Left forelimb (tissue), 1 donor: Measurements from ENCODE around the gene RIPOR2.
"Not testable (repeated sequence)": the region's sequence is repeated elsewhere in the genome, so short reads cannot be mapped to it uniquely, and the experiment has no call there.

Experiments used
- DNase-seq: peaks from one replicate; pipeline ENCODE4 v3.0.0-alpha.2; 2018; ENCODE audit warnings: low spot score

RIPOR2 gene

DNA sequence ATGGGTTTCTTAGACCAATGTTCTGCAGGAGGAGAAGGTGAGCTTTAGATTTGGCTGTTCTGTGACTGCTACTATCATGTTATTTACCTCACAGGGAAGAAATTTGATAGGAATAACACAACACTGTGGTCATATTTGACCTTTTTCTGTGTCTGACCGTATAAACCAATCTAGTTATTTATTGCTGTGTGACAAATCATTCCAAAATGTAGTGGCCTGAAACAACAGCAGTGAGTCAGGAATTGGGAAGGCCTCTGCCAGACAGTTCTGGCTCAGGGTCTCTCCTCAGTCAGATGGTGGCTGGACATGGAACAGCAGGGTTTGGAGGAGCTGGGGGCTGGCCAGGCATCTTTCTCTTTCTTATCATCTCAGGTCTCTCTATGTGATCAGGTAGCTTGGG lies 33.0 kb downstream of the RIPOR2 start:
- no peak for DNase-seq

DNA sequence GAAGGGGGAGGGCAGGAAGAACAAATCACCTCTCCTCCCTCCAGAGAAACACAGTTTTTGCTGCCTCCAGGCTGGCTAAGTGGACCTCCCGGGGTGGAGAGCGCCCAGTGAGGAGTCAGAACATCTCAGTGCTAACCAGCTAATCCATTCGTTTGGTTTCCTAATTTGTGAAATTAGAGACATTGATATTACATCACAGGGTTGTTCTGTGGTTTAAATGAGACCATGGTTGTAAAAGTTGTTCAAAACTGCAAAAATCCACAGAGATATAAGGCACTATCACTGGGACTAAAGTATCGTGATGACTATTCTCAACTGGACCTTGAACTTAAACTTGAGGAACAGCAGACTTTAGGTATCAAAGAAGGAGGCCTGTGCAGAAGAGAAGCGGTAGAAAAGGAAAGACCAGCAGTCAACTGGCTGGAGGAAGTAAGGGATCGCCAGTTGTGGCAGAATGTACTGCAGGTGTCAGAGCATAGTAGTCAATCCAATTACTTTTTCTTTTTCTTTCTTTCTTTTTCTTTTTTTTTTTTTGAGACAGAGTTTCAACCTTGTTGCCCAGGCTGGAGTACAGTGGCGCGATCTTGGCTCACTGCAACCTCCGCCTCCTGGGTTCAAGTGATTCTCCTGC lies 33.9 kb downstream of the RIPOR2 start:
- no peak for DNase-seq

DNA sequence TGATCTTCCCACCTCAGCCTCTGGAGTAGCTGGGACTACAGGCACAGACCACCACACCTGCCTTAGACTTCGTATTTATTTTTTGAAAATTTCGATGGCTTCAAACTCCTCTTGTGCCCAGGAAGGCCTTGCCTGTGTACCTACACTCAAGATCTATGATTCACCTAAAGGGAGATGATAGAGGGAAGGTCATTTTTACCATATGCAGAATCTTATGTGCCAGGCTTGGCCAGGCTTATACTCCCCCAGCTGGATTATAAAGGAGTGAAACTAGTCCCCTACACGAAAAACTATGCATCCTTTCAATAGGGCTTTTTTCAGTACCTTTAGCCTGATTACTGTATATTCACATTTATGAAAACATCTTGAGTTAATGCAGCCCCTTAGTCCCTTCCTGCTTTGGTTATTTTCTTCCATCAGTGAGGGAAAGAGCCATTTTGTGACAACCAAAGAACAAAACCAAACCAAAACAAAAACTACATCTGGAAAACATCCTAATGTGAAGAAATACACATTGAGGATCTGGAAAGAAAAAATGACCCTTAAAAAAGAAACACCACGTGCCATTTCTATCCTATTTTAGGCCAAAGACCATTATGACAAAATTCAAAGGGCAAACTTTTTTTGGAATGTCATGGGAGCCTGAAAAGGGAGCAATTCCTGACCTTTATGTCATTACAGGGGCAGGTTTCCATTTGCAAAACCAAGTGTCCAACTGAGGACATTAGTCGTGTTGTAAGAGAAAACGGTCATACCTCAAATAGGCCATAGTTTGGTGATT lies 34.7 kb downstream of the RIPOR2 start:
- DNase-seq, result no peak

DNA sequence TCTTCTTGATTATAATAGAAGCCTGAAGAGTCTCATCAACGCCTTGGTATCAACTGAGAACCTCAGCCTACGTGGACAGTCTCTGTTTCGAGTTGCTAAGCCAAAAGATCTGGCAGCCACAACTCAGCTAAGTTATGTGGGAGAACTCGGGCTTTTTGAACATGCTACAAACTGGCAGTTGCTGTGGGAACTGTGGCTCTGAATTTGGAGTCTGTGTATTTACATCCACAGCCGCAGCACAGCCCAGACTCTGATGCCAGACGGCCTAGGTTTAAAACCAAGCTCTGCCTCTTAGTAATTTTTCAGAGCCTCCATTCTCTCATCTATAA lies 35.8 kb downstream of the RIPOR2 start:
- DNase-seq, result no peak

DNA sequence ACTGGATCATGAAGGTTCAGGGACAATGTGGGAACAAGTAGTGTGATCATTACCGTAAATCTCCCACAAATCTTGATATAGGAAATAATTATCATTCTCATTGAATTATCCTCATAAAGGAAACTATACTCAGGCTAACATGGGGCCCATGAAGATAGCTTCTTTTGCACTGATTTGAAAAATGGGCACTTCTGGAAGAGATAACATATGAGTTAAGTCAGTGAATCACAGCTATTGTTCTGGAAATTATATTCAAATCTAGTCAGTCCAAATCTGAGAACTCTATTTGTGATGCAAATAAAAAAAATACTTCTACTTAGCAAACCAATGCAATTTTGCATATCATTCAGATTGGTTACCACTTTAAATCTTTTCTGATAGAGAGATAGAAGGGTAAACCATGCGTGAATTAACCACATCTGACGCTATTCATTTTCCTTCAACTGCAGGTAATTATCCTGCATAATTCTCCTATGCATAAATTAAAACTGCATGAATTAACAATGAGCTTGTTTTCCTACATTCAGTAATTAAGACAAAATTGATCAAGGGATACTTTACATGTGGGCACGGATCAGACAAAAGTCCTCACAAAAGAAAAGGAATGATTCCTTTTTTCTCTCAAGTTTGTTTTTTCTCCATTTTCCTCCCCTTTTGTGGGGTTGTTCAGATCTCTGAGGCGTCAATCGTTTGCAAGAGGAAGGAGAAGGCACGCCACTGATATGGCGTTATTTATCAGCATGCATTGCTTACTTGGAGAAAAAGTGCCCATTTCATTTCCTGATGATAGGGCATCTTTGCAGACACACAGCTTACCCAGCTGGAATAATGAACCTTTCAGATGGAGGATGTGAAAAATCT lies 36.4 kb downstream of the RIPOR2 start:
- no peak for DNase-seq

DNA sequence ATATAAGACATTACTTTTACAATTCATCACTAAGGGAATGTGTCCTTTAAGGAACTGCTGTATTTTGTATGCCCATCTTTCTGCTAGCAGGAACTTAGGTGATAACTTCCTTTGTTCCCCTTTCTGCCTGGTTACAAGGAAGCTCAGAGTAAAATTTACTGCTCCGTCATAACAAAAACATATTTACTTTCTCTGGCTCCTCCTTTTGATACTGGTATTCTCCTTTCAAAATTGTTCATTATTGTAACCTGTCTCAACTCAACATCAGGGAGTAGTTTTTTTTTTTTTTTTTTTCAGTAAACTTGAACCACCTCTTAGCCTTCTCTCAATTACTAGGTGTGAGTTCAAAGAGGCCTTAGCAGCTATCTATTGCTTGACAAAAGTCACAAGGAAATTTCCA lies 37.1 kb downstream of the RIPOR2 start:
- DNase-seq, result no peak

DNA sequence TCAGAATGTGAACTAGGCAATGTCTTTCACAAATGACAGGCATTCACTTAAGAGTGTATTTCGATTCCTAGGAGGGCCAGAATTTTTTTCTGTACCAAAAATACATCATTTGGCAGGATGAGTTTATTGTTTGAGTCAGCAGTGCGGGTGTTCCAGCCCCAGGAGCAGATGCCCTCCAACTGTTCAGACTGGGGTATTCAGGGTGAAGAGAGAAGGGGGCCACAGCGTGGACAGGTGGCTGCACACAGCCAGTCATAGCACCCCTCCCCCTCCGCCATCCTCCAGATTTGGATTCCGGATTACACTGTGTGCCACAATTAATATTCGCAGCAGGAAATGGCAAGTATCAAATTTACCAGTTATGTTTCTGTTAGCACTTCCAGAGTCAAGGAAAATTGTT lies 38.6 kb downstream of the RIPOR2 start:
- DNase-seq, result no peak

DNA sequence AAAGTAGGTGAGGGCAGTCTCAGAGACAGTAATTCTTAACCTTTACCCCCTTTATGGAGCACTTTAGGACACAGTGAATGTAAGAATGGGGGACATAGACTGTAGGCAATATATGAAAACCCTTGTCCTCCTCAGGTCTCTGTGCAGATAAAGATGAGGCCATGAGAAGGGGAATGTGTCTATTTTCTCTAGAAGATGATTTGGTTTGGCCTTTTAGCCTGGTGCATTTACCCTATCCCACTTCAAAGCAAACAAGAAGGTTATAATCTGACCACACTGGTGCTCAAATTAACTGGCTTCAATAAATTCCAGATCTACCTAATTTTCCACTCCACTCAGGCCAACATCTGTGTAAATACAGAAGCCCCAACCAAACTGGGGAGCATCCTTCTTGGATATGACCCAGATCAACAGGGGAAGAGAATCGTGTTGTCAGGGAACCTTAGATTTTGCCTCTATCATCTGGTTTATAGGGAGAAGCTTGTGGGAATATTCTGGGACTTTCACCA lies 42.4 kb downstream of the RIPOR2 start:
- no peak for DNase-seq

DNA sequence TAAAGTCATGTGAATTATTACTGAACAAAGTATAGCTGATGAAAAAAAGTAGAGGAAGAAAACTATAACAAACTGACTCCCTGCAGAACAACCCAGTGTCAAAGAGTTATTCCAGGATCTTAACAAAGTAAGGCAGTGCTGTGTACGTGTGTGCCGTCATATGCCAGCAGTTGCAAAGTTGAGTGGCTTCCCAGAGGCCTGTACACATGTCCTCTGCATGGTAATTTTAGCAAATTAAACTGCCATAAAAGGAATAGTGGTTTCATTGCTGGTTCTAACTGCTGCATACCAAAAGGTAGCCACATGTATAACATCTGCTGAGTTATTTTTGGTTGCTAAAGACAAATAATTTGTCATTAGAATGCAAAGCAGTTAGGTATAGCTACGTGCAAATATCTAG lies 44.8 kb downstream of the RIPOR2 start:
- DNase-seq, result no peak

DNA sequence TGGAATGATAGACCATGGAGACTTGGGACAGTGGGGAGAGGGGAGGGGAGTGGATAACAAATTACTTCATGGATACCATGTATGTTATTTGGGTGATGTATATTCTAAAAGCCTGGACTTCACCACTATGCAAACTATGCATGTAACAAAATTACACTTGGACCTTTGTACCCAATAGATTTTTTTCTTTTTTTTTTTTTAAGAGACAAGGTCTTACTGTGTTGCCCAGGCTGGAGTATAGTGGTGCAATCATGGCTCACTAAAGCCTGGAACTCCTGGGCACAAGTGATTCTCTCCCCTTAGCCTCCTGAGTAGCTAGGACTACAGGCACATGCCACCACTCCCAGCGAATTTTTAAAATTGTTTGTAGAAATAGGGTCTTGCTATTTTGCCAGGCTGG lies 45.3 kb downstream of the RIPOR2 start:
- DNase-seq, result no peak

DNA sequence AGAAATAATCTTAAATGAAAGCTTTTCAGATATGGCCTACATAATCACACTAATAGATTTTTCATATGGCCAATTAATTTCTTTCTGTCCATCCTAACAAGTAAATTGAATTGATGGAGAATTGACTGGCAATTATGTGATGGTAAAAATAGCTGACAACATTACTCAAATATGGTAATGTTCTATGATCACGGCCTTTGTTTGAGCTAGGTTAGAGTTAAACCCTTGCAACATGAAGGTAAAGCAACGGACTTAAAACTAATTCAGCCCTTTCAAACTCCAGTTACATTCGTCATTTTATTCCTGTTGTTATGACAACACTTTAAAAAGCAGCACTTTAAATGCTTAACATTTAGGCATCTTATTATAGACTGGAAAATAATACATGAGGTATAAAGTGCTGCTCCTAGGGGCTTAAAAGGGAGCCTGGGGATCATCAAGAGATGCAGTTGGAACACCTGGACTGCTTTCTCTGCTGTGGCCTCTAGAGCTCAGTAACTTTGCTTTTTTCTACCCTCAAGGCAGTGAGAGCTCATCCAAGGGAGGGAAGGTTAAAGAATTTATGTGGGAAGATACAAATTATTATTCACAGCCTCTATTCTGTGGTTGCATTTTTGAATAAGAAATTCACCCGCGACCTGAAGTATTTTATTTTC lies 46.9 kb downstream of the RIPOR2 start:
- no peak for DNase-seq

DNA sequence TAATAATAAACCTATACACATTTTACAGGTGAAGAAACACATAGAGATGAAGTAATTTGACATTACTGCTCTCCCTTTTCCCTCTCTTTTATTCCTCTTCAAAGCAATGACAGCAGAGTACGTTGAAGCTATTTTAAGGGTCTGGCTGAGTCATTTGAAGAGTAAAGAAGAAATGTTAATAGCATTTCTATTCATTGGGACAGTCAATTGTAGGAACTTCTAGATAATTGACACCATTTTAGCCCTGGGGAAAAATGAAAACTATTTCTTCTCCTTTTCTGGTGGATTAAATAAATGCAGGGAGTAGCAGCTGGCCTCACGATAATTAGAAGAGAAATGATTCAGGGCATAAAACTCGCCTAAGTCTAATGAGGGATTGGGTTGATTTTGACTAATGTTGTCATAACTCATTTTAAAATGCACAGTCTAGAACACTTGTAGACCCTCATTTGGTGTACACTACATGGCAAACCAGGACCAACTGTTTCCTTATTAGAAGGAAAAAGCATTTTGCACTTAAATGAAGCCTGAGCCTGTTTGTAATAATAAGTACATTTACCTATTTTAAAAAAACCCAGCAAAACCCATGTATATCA lies 48.1 kb downstream of the RIPOR2 start:
- DNase-seq, result no peak

DNA sequence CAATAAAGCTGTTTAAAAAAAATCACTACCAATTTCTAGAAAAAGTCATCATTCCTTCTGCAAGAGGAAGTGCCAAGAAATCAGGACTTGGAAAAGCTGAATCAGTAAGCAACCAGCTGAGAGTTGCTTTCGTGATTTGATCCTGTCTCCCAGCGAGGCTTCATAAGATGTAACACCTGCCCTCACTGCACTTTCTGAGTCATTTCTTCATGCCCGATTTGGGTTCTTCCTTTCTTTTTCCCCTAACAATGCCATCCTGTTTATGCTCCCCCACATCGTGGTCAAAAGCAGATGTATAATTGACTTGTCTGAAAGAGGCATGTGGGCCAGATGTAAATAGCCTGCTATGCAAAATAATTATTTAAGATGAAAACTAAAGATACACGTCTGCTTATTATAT lies 52.1 kb downstream of the RIPOR2 start:
- no peak for DNase-seq

DNA sequence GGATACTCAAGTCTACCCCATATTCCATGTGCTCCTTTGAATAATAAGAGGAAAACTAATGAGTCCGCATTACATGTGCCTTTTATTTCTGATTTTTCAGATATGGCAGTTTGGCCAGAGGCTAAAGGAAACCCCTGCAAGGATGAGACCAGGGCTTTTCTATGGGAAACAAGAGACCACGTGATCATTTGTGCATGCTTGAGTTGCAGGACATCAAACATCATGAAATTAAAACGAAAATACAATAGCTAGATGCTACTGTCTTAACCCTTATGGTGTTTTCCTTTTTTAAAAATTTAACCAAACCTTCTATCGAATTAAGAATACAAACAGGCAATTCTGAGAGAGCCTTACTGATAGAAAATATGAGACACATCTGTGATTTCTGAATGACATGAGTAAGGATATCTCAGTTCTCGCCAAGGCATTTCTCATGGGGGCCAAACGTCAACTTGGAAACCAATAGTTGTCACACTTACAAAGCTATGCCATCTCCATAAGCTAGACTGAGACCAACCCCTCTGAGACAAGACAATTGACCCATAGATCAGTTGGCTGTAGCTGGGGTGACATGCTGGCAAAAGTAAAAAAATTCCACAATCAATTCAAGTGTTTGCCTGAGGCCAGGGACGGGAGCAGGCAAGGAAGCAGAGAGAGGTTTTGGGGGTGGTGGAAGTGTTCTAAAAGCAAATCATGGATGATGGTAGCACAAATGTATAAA lies 52.8 kb downstream of the RIPOR2 start:
- DNase-seq, result no peak

DNA sequence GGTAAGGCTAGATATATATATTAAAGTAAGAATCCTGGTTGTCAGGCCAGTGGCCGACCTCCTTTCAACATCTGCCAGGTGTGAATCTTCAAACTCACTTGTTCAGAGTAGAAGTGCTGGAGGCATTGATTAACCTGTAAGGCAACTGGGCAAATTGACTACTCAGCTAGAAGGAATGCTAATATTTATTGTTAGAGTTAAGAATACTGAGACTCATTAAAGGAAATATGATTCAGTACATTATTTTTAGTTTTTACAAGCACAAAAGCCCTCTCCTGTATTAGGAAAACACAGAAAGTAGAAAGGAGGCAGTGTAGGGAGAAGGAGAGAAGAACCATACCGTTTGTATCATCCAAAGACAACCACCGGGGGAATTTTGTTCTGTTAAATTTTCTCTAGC lies 53.5 kb downstream of the RIPOR2 start:
- no peak for DNase-seq

DNA sequence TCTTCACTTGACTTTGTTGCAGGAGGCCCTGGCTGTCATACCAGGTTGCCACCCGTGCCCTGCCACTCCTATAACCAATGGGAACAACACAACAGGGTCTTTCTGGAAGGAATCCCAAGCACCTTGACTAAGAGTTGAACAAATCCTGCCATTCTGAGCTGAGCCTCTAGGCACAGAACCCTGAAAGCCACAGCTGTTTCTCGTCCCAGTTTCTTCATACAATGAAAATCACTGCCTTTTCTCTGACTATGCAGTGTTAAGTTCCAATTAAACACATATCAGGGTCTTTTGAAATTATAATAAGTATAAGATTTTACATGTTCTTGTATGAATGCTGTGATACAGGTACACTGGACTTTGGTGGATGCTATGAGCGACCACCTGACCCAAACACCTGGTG lies 54.4 kb downstream of the RIPOR2 start:
- no peak for DNase-seq

DNA sequence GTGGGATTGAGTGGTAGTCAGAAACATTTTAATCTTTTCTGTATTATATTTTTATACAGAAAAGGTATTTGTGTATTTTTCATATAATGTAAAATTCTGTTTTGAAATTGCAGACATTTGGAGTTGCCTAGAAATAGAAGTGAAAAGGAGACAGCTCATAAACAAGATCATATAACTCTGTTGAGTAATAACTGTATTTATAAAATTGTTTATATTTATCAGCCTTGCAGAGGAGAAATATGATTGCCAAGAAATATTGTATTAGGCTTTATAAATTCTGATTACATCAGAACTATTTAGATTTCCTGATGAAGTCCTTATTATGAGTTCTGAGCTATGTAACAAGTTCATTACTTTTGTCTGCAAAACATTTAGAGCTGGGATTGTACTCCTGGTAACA lies 55.3 kb downstream of the RIPOR2 start:
- DNase-seq, result no peak

DNA sequence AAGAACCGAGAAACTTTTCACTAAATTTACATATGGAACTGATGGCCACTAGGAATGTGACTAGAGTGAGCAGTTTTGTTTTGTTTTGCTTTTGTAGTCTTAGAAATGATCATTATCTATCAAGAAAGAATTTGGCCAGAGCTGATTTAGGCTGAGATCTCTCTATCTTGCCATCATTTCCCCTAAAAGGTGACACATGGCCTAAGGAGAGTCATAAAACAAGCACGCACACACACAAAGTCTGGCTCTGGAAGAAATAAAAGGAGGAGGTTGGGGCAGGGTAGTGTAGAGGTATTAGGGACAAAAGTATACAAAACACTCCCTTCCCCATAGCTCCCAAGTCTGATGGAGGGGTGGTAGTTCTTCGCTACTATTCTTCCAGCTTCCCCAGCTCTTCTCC lies 56.4 kb downstream of the RIPOR2 start:
- DNase-seq, result no peak

DNA sequence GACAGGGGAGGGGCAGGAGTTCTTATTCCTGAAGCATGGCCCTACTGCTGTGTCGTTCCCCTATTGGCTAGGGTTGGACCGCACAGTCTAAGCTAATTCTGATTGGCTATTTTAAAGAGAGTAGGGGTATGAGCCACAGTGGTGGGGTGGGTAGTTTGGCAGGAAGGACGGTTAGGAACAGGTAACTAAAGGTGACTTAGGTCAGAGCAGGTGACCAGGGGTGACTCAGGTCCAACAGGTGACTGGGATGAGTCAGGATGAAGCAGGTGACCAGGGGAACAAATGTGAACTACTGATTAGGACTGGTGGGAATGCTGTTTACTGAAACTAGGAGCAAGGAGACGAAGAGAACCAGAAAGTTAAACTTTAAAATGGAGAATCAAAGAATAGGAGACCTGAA lies 58.0 kb downstream of the RIPOR2 start:
- DNase-seq, result not testable (repeated sequence)

DNA sequence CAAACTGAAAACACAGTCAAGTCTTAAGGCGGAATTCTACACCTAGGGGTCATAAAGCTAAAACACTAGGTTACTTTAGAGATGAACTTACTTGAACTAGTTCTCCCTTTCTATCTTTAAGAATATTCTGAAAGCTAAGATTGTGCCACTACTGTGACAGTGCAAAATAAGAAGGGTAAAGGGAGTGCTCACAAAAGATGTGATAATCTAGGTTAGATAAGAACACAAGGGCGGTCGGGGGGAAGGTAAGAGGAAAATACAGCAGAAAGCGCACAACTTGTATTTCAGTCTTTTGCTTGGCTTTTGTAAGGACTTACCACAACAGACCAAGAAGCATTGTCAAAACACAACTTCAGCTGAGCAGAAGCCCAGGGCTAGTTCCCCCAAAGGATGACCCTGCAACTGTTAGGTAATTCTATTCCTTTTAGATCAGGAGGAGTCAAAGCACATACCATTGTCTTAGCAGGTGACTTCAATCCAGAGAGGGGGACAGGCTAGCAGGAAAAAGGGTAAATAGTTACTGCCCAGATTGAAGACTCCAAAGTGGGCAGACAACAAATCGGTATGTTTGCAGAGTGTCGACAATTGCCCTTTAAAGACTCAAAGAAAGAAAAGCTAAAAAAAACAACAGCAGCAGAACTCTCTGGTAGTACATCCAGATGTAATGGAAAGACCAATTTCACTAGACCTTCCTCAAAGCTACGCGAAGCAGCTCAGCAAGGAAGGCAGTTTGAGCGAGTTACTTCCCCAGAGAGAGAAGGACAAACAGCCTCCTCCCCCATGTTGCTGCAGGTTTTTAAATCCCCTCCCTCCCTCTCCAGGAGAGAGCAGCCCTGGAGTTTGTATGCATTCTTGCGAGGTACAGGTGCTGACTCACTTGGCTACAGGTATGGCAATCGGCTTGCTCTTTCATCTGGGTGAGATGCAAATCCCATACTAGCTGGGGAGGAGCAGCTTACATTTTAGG lies 59.0 kb downstream of the RIPOR2 start:
- DNase-seq, result no peak
